Right atrium auricular region (tissue), 2 donors: Measurements from ENCODE around the gene FAU. TPM values are rescaled to one million over a fixed set of nuclear protein-coding genes. Genes with fewer than 3 reads are reported as not detected.

Experiments used
- DNase-seq: peaks from one replicate; pipeline ENCODE4 v3.0.0-alpha.2; 2019; ENCODE audit warnings: low spot score
- H3K27ac ChIP-seq, 2 donors: fragments of 200-600 bp; sonication (generic); 1 replicate in 1 of 2; 2 replicates in 1 of 2; pipeline ENCODE4 v1.5.1; 2016 to 2019
- H3K27me3 ChIP-seq, 2 donors: fragments of 200-600 bp; sonication (generic); one replicate each; pipeline versions ENCODE4 v1.5.1 to v1.6.0; 2017 to 2019
- H3K36me3 ChIP-seq: fragments of 200-600 bp; sonication (generic); one replicate; pipeline ENCODE4 v1.5.1; 2016
- H3K4me1 ChIP-seq, 2 donors: fragments of 200-600 bp; sonication (generic); one replicate each; pipeline versions ENCODE4 v1.5.1 to v1.6.0; 2017 to 2019
- H3K4me3 ChIP-seq, 2 donors: fragments of 200-600 bp; sonication (generic); 1 replicate in 1 of 2; 2 replicates in 1 of 2; pipeline ENCODE4 v1.5.1; 2017 to 2019; ENCODE audit warnings: mild to moderate bottlenecking in 1 of 2, moderate library complexity in 1 of 2
- H3K9me3 ChIP-seq, 2 donors: fragments of 200-600 bp; sonication (generic); one replicate each; pipeline ENCODE4 v1.5.1; 2019
- total RNA-seq, 2 donors: library from RNA; depleted of rRNA; stranded (reverse); fragments of >200 nt; gene quantifications; one replicate each; pipeline ENCODE4 v1.1.0, GENCODE V29; 2016
- TF ChIP-seq, protein P1 (sequence below), 2 donors: fragments of 200-600 bp; sonication (generic); IDR thresholded peaks; one replicate each; pipeline ENCODE4 v1.5.1; 2019; ENCODE audit warnings: antibody characterized with exemption in 2 of 2

FAU gene
- total RNA-seq, 2 donors from 2014 or later: 361 to 585 TPM

DNA sequence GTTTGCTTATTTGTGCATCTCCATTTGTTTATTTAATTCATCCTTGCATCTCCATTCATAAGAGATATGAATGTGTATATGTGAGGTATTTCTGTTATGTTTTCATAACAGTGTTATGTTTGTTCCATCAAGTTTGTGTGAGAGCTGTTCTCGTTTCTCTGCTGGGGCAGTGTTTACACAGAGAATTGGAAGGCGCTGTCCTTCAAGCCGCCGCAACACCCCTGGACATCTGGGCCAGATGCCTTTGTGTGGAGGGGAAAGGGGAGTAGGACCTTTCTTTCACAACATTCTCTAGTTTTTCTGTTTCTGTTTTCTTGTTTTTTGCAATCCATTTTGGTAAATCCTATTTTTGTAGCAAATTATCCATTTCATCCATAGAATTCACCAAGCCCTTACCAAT is 17.3 kb downstream of the FAU start:
- TF ChIP-seq, protein P1, sequence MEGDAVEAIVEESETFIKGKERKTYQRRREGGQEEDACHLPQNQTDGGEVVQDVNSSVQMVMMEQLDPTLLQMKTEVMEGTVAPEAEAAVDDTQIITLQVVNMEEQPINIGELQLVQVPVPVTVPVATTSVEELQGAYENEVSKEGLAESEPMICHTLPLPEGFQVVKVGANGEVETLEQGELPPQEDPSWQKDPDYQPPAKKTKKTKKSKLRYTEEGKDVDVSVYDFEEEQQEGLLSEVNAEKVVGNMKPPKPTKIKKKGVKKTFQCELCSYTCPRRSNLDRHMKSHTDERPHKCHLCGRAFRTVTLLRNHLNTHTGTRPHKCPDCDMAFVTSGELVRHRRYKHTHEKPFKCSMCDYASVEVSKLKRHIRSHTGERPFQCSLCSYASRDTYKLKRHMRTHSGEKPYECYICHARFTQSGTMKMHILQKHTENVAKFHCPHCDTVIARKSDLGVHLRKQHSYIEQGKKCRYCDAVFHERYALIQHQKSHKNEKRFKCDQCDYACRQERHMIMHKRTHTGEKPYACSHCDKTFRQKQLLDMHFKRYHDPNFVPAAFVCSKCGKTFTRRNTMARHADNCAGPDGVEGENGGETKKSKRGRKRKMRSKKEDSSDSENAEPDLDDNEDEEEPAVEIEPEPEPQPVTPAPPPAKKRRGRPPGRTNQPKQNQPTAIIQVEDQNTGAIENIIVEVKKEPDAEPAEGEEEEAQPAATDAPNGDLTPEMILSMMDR (IDR thresholded peaks at IDR 0.05): no peak
- Histone ChIP-seq H3K36me3 (peaks cover 20% of the 10 kb centered on the region), H3K4me1 (peaks cover 0 to 49% of the 10 kb centered on the region in 2 donors), H3K27ac (peak overlapping the region; percentile 72 to 83), H3K27me3 (no peaks in the 10 kb centered on the region), H3K4me3 (no peak overlapping the region), H3K9me3 (no peaks in the 10 kb centered on the region)
- DNase-seq: no peak

DNA sequence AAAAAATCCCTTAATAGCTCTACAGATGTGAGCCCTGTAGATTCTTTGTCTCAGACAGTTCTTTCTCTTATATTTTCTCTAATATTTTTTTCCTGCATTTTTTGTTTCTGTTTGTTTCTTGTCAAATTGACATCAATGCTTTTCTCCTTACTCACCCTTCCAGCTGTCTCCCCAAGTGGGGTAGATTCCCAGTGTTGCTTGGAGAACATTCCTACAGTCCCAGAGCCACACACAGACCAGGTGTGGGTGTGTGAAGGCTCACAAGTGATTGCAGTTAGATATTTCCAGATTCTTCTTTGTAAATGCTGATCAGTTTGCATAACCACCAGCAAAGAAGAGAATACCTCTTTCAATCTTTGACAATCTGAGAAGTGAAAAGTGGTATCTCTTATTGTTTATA is 18.5 kb downstream of the FAU start:
- Histone ChIP-seq H3K27ac (peak overlapping the region; percentile 72 to 83), H3K4me3 (no peak overlapping the region), H3K27me3 (no peaks in the 10 kb centered on the region), H3K4me1 (peaks cover 0 to 49% of the 10 kb centered on the region in 2 donors), H3K36me3 (peaks cover 11% of the 10 kb centered on the region), H3K9me3 (no peaks in the 10 kb centered on the region)
- no peak for DNase-seq
- TF ChIP-seq, protein P1 (IDR thresholded peaks at IDR 0.05): no peak

DNA sequence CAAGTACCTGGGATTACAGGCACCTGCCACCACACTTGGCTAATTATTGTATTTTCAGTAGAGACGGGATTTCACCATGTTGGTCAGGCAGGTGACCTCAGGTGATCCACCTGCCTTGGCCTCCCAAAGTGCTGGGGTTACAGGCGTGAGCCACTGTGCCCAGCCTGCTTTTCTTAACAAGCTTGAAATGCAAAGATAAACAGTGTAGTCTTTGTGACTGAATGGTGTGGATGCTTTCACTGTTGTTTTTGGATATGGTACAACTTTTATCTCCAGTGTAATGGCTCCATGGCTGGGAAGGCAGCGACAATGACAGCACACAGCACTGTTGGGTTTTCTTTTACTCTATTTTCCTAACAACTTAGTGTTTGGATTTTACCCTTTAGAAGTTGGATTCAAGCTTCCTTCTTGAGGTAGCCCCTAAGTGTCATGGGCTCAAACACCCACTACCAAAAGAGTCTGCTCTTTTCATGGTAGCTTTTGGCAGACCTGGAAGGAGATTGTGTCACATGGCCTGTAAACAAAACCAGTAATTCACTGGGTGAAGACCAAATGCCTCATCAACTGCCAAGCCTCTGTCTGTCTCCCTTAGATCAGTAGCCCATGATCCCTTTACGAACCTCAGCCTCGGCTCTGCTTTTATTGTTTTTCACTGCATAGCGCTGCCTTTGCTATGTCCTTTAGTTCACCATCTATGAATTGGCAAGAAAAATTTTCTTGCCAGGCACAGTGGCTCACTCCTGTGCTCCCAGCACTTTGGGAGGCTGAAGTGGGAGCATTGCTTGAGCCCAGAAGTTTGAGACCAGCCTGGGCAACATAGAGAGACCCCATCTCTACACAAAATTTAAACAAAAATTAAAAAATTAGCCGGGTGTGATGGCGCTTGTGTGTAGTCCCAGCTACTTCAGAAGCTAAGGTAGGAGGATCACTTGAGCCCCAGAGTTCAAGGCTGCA is 19.5 kb downstream of the FAU start:
- Histone ChIP-seq H3K4me1 (peaks cover 0 to 52% of the 10 kb centered on the region in 2 donors), H3K4me3 (no peak overlapping the region), H3K27me3 (no peaks in the 10 kb centered on the region), H3K36me3 (peaks cover under 1% of the 10 kb centered on the region), H3K9me3 (no peaks in the 10 kb centered on the region), H3K27ac (peak overlapping the region; percentile 72 to 83)
- DNase-seq: no peak
- TF ChIP-seq, protein P1 (IDR thresholded peaks at IDR 0.05): no peak

DNA sequence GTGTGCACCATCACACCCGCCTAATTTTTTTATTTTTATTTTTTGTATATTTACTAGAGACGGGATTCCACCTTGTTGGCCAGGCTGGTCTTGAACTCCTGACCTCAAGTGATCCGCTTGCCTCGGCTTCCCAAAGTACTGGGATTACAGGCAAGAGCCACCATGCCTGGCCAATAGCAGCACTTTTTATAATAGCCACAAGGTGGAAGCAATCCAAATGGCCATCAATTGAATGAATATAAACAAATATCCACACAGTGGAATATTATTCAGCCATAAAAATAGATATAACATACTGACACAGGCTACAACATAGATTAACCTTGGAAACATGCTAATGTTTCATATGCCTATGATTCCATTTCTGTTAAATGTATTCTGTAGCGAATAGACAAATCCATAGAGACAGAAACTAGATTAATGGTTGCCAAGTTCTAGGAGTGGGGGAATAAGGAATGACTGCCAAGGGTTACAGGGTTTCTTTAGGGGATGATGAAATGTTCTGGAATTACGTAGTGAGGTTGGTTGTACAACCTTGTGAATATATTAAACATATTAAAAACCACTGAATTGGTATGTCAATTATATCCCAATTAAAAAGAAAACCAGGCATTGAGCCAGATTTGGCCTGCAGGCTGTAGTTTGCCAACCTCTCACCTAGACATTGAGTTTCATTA is 21.1 kb downstream of the FAU start:
- H3K36me3 ChIP-seq: no peaks in the 10 kb centered on the region
- peak overlapping the region in 1 of 2 donors; percentile 83 for H3K27ac ChIP-seq
- TF ChIP-seq, protein P1 (IDR thresholded peaks at IDR 0.05): no peak
- H3K4me3 ChIP-seq: no peak overlapping the region
- no peaks in the 10 kb centered on the region for H3K27me3 ChIP-seq
- H3K9me3 ChIP-seq: no peaks in the 10 kb centered on the region
- DNase-seq: no peak
- peaks cover 0 to 61% of the 10 kb centered on the region in 2 donors for H3K4me1 ChIP-seq

DNA sequence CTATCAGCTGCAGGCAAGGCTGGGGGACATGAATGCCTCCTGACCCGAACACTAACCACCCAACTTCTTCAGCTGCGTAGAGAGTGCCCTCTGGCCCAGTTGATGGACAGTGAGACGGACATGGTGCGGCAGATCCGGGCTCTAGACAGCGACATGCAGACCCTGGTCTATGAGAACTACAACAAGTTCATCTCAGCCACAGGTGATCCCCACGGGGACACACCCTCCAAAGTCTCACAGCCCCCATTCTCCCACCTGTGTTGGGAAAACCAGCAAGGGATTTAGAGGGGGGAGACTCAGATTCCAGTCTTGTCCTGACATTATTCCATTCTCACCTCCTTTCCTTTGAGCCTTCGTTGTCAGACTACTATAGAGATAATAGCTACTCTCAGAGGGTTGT is 25.0 kb downstream of the FAU start:
- no peaks in the 10 kb centered on the region for H3K27me3 ChIP-seq
- H3K9me3 ChIP-seq: no peaks in the 10 kb centered on the region
- peak overlapping the region; percentile 92 to 96 for H3K27ac ChIP-seq
- peaks cover 0 to 28% of the 10 kb centered on the region in 2 donors for H3K4me1 ChIP-seq
- peak overlapping the region; percentile 86 to 91 for H3K4me3 ChIP-seq
- no peak for DNase-seq
- TF ChIP-seq, protein P1 (IDR thresholded peaks at IDR 0.05): no peak
- no peaks in the 10 kb centered on the region for H3K36me3 ChIP-seq
